K562 (cell line): ENCODE results near the gene TCEANC2. TPM values are rescaled to one million over a fixed set of nuclear protein-coding genes. Genes with fewer than 3 reads are reported as not detected.

Experiments
- BRD4 ChIP-seq: fragments of 200-600 bp; sonication (generic); IDR thresholded peaks from 2 replicates; pipeline ENCODE4 v1.6.1; 2017; ENCODE audit warnings: inconsistent platforms
- ETS1 ChIP-seq: conservative IDR thresholded peaks from 2 replicates; pipeline ENCODE4 v1.6.1; 2011; ENCODE audit warnings: low read depth, mild to moderate bottlenecking, low read length; ENCODE audit not compliant: control insufficient read depth
- GABPA ChIP-seq: fragments of 200-800 bp; sonication (Bioruptor generic); conservative IDR thresholded peaks from 2 replicates; pipeline ENCODE4 v1.6.1; 2016; ENCODE audit warnings: low read depth, missing genetic modification characterization, missing compliant biosample characterization
- NFE2 ChIP-seq: IDR thresholded peaks from 2 replicates; pipeline ENCODE4 v1.6.1; 2014; ENCODE audit warnings: antibody characterized with exemption, low read depth
- PRPF4 ChIP-seq: fragments of 200-400 bp; formaldehyde crosslinking; IDR thresholded peaks from one replicate; pipeline ENCODE4 v1.6.1; 2017; ENCODE audit warnings: low read length, low read depth, mild to moderate bottlenecking; ENCODE audit not compliant: insufficient read depth, poor library complexity, severe bottlenecking
- RB1 ChIP-seq: fragments of 450-650 bp; IDR thresholded peaks from 2 replicates; pipeline ENCODE4 v1.6.1; 2017; ENCODE audit warnings: low read depth, mild to moderate bottlenecking
- SFPQ ChIP-seq: fragments of 200-400 bp; formaldehyde crosslinking; IDR thresholded peaks from 2 replicates; pipeline ENCODE4 v1.6.1; 2017; ENCODE audit warnings: mild to moderate bottlenecking, low read depth, low read length, moderate library complexity
- TAF15 ChIP-seq: fragments of 200-400 bp; formaldehyde crosslinking; IDR thresholded peaks from 2 replicates; pipeline ENCODE4 v1.6.1; 2017; ENCODE audit warnings: mild to moderate bottlenecking, low read depth, low read length, moderate library complexity
- ZFPM2 ChIP-seq: fragments of 250-450 bp; sonication (Bioruptor Pico); IDR thresholded peaks from 2 replicates; pipeline ENCODE4 v1.5.1; 2022; ENCODE audit warnings: mild to moderate bottlenecking
- polyA plus RNA-seq, 8 experiments: library from polyadenylated mRNA; depleted of rRNA in 4 of 8; stranded (reverse) in 5 of 8; unstranded in 3 of 8; fragments of >200 nt; fragmentation: Nextera tagmentation in 2 of 8; fragmentation: Illumina TruSeq in 1 of 8; extraction: Ambion mirVana in 2 of 8; extraction: Trizol in 1 of 8; gene quantifications; 2 replicates each; pipeline versions ENCODE4 v1.2.1 to v1.2.3, GENCODE V29; 2011 to 2014; ENCODE audit warnings: inconsistent platforms in 1 of 8, missing spikeins in 1 of 8
- total RNA-seq, 7 experiments: library from RNA; depleted of rRNA in 6 of 7; stranded (reverse); fragments of >200 nt in 6 of 7; fragmentation: Illumina TruSeq in 2 of 7; extraction: Trizol in 2 of 7; gene quantifications; 2 replicates each; pipeline versions ENCODE4 v1.2.1 to v1.2.3, GENCODE V29; 2011 to 2021; ENCODE audit warnings: low replicate concordance in 1 of 7
- TF ChIP-seq, protein P1 (sequence below): fragments of 250-450 bp; sonication (Bioruptor Pico); IDR thresholded peaks from 2 replicates; pipeline ENCODE4 v1.4.0; 2020; ENCODE audit warnings: mild to moderate bottlenecking, moderate library complexity, borderline replicate concordance
- TF ChIP-seq, protein P2 (sequence below): fragments of 200-800 bp; sonication (Bioruptor generic); IDR thresholded peaks from 2 replicates; pipeline ENCODE4 v1.6.1; 2016; ENCODE audit warnings: missing genetic modification characterization, missing compliant biosample characterization
- TF ChIP-seq, protein P3 (sequence below), 3 experiments: IDR thresholded peaks in 2 of 3; conservative IDR thresholded peaks in 1 of 3; 2 replicates each; pipeline ENCODE4 v1.5.1; 2011 to 2012; ENCODE audit warnings: low read length in 3 of 3, mild to moderate bottlenecking in 3 of 3, control low read depth in 2 of 3, improper control_type of control experiment in 1 of 3, inconsistent platforms in 1 of 3, low read depth in 1 of 3, mixed read lengths in 1 of 3, moderate library complexity in 1 of 3; ENCODE audit not compliant: insufficient read depth in 2 of 3

TCEANC2 gene
- total and polyA plus RNA-seq, 9 of the 15 experiments (the other 6 are each of a cell fraction or from before 2014, with no cell fraction given) = 3.3 to 10.2 (median 7.0) TPM

GRCh38 chr1:54052934-54053744 is at the start of gene TCEANC2, which contains the start of gene TMEM59 (continued):
- TF ChIP-seq, protein P1, sequence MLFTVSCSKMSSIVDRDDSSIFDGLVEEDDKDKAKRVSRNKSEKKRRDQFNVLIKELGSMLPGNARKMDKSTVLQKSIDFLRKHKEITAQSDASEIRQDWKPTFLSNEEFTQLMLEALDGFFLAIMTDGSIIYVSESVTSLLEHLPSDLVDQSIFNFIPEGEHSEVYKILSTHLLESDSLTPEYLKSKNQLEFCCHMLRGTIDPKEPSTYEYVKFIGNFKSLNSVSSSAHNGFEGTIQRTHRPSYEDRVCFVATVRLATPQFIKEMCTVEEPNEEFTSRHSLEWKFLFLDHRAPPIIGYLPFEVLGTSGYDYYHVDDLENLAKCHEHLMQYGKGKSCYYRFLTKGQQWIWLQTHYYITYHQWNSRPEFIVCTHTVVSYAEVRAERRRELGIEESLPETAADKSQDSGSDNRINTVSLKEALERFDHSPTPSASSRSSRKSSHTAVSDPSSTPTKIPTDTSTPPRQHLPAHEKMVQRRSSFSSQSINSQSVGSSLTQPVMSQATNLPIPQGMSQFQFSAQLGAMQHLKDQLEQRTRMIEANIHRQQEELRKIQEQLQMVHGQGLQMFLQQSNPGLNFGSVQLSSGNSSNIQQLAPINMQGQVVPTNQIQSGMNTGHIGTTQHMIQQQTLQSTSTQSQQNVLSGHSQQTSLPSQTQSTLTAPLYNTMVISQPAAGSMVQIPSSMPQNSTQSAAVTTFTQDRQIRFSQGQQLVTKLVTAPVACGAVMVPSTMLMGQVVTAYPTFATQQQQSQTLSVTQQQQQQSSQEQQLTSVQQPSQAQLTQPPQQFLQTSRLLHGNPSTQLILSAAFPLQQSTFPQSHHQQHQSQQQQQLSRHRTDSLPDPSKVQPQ (CRISPR knock-in tag) = no peak
- TF ChIP-seq SFPQ (no peak), TAF15 (no peak; the same call in 1 of the 2 replicates), NFE2 (no peak), GABPA (tag) (peak; percentile 97), BRD4 (no peak), ZFPM2 (CRISPR knock-in tag) (peak; percentile 69; the same call in 1 of the 2 replicates), PRPF4 (no peak), RB1 (peak; percentile 63), ETS1 (peak; percentile 100)
- TF ChIP-seq, protein P2, sequence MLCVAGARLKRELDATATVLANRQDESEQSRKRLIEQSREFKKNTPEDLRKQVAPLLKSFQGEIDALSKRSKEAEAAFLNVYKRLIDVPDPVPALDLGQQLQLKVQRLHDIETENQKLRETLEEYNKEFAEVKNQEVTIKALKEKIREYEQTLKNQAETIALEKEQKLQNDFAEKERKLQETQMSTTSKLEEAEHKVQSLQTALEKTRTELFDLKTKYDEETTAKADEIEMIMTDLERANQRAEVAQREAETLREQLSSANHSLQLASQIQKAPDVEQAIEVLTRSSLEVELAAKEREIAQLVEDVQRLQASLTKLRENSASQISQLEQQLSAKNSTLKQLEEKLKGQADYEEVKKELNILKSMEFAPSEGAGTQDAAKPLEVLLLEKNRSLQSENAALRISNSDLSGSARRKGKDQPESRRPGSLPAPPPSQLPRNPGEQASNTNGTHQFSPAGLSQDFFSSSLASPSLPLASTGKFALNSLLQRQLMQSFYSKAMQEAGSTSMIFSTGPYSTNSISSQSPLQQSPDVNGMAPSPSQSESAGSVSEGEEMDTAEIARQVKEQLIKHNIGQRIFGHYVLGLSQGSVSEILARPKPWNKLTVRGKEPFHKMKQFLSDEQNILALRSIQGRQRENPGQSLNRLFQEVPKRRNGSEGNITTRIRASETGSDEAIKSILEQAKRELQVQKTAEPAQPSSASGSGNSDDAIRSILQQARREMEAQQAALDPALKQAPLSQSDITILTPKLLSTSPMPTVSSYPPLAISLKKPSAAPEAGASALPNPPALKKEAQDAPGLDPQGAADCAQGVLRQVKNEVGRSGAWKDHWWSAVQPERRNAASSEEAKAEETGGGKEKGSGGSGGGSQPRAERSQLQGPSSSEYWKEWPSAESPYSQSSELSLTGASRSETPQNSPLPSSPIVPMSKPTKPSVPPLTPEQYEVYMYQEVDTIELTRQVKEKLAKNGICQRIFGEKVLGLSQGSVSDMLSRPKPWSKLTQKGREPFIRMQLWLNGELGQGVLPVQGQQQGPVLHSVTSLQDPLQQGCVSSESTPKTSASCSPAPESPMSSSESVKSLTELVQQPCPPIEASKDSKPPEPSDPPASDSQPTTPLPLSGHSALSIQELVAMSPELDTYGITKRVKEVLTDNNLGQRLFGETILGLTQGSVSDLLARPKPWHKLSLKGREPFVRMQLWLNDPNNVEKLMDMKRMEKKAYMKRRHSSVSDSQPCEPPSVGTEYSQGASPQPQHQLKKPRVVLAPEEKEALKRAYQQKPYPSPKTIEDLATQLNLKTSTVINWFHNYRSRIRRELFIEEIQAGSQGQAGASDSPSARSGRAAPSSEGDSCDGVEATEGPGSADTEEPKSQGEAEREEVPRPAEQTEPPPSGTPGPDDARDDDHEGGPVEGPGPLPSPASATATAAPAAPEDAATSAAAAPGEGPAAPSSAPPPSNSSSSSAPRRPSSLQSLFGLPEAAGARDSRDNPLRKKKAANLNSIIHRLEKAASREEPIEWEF (CRISPR knock-in tag) = no peak
- TF ChIP-seq, protein P3, sequence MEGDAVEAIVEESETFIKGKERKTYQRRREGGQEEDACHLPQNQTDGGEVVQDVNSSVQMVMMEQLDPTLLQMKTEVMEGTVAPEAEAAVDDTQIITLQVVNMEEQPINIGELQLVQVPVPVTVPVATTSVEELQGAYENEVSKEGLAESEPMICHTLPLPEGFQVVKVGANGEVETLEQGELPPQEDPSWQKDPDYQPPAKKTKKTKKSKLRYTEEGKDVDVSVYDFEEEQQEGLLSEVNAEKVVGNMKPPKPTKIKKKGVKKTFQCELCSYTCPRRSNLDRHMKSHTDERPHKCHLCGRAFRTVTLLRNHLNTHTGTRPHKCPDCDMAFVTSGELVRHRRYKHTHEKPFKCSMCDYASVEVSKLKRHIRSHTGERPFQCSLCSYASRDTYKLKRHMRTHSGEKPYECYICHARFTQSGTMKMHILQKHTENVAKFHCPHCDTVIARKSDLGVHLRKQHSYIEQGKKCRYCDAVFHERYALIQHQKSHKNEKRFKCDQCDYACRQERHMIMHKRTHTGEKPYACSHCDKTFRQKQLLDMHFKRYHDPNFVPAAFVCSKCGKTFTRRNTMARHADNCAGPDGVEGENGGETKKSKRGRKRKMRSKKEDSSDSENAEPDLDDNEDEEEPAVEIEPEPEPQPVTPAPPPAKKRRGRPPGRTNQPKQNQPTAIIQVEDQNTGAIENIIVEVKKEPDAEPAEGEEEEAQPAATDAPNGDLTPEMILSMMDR (IDR thresholded peaks at IDR 0.05 in 2 of 3, conservative IDR thresholded peaks at IDR 0.05 in 1 of 3; ENCODE audit: insufficient read depth in 2 of 3, low read depth in 1 of 3, low read length in 3 of 3) = no peak
